NOMO-1 (cell line): ENCODE results near the gene RTP3.
A peak's percentile ranks its signal among the peaks of the same experiment; 100 is the strongest.

Source experiments
- DNase-seq, 2 experiments: peaks; one replicate each; lab custom pipeline; 2025; ENCODE audit not compliant: unreplicated experiment in 2 of 2; lab: John Stamatoyannopoulos, UW

Gene RTP3

DNA sequence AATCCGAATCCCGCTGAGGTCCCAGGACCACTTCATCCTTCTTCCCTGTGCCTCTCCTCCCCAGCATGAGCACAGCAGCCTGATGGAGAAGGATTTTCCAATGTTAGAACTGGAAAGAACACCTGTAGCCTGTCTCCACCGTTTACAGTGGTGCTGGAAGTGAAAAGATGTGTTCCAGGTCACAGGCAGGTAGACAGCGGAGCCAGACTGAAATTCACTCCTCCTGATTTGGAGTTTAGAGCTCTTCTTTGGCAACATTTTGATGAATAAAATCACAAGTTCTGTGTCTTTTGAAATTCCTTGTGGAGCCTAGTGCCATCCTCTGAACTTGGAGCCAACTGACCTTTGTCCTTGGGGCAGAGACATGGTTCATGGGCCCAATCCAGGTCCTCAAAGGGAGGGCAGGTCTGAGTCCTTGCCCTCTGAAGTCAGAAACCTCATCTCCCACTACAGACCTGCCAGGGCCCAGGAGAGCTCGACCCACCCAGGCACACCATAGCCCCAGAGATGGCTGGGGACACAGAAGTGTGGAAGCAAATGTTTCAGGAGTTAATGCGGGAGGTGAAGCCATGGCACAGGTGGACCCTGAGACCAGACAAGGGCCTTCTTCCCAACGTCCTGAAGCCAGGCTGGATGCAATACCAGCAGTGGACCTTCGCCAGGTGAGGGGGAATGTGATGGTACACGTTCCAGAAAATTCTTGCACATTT is at the start of gene RTP3:
Gene RTP3, plus strand, starts transcription at position 421 of the 710 bp plus-strand sequence. Its CDS starts 87 bp downstream, at position 508.
- DNase-seq, result no peak

- DNase-seq, result no peak
Observed at GRCh38 chr3:46448721-46449120, 49.1 kb upstream of the RTP3 start.

- DNase-seq, result no peak
Observed at GRCh38 chr3:46449755-46450552, 47.8 kb upstream of the RTP3 start.

- no peak for DNase-seq
Observed at GRCh38 chr3:46453526-46454208, 44.1 kb upstream of the RTP3 start.

- DNase-seq, result no peak
Observed at GRCh38 chr3:46454209-46454595, 43.6 kb upstream of the RTP3 start.

GRCh38 chr3:46454606-46455005 is 43.2 kb upstream of the RTP3 start:
- no peak for DNase-seq

- no peak for DNase-seq
Observed at GRCh38 chr3:46455231-46456115, 42.3 kb upstream of the RTP3 start.

- DNase-seq, result no peak
Observed at GRCh38 chr3:46456118-46456517, 41.7 kb upstream of the RTP3 start.

GRCh38 chr3:46460051-46460450 is 37.7 kb upstream of the RTP3 start:
- DNase-seq, result no peak

DNA sequence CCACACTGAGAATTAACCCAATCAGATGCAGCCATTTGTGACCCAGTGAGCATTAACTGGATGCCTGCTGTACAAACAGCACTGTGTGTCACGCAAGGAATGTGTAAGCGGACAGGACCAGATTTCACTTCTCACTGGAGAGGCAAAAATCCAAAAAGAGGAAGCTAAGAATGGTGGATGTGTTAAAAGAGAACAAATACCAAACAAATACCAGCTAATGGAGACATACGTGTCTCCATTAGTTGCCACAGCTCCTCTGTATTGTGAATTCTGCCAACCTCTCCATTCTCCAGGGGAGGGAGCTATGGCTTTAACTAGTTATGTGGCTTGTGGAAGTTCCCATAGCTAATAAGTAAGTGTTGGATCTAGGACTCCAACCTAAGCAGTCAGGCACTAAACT is 35.7 kb upstream of the RTP3 start:
- peak; percentile 40 to 76 for DNase-seq

- no peak for DNase-seq
Observed at GRCh38 chr3:46462511-46462910, 35.3 kb upstream of the RTP3 start.

DNA sequence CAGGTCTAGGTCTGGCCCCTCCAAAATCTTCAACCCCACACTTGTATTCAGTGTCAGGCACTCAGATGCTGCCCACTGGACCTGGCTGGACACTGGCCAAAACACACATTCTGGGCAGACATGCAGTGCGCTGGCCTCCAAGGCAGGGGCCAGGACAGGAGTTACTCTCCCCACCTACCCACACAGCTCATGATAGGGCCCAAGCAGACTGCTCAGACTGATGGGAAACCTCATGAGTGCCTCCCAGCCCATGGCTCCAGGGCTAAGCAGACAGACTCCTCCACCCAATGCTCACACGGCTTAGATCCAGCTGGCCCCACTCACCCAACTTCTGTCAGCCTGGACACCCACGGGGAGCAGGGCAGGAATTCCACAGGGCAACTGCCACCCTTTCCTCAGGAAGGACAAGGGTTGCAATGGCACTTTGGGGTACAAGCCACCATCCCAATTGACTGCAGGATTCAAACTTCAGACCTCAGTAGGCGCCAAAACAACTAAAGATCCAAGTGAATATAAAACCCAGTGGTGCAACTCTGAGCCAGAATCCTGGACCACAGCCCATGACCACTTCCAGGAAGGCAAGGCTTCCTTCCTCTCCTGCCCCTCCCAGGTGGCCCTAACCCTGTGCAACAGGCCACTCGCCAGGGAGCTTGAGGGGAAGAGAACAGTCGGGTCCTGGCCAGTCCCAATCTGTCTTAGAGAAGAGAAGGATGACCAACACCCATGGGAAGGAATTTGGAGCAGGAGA is 34.5 kb upstream of the RTP3 start:
- no peak for DNase-seq

GRCh38 chr3:46463868-46464241 is 33.9 kb upstream of the RTP3 start:
- no peak for DNase-seq

DNA sequence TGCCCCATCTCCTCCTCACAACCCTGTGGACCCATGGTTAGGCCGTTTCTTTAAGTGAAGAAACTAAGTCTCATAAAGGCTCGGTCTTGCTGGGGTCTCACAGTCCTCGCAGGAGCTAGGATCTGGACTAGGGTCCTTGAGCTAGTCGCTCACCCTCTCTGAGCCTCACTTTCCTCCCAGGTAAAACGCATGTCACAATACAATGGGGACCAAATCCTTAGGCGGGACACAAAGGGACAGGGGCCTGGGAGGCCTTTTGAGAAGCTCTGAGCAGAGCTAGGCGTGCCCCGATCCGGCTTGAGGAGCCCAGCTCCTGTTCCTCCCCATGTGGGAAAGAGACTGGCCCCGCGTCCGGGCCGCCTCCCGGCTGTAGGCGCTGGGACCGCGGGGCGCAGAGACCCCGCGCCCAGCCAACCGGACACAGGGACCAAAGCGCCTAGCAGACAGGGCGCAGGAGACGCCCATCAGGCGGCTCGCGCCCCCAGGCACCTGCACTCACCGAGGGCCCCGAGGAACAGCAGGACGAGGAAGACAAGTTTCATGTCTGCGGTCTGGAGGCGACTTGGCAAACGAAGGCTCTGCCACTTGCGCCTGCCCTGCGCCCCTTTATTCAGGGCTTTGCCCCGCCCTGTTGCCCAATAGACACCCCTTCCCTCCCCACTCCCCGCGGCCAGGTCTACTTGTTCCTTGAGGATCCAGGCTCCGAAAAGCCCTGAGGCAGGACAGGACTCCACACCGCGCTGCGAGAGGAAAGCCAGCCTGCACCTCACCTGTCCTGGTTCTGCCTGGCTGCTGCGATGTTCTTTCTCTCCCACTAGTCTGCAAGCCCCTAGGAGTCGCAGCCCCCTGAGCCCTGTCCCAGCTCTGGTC is 33.2 kb upstream of the RTP3 start, which contains the start of gene LTF:
Gene LTF, minus strand, starts transcription at position 580 of the 870 bp plus-strand sequence. Its CDS starts 38 bp downstream, at position 542.
- DNase-seq, result no peak

- no peak for DNase-seq
Observed at GRCh38 chr3:46465196-46465520, 32.6 kb upstream of the RTP3 start.

DNA sequence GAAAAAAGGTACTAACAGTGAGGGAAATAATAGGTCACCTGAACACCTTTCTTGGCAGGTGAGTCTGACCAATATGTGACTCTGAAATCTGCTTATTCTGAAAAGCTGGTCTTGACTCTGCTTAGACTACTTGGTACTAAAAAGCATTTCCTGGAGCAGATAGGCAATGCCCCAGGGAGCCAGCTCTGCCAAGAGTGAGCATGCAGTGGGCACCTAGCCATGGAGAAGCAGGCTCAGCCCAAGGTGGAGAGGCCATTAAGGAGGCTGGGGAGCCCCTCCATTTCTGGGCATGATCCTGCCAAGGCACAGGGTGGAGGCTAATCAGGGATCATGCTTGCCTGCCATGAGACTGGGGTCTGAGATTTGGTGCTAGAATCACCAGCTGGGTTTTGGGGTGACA is 31.5 kb upstream of the RTP3 start:
- DNase-seq, result no peak

DNA sequence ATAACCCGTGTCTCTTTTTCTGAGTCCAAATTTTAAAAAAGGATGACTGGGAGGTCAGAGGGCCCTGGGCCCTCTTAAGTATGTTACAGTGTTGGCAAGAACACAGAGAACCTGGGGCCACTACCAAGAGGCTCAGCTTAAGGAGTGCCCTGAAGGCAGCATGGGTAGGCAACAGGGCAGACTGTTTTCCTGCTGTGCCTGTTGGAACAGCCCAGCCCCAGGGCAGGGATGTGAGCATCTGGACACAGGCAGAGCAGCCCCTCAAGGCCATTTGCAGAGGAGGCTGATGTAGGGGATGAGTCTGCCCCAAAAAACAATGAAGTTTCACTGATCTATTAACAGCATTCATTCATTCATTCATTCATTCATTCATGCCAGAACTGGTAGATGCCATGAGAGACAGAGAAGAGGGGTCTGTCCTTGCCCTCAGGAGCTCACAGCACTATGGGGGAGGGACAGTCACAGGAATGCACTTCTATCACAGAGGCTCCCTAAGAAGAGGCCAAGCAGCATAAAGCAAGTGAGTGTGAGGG is 30.8 kb upstream of the RTP3 start:
- DNase-seq, result no peak

DNA sequence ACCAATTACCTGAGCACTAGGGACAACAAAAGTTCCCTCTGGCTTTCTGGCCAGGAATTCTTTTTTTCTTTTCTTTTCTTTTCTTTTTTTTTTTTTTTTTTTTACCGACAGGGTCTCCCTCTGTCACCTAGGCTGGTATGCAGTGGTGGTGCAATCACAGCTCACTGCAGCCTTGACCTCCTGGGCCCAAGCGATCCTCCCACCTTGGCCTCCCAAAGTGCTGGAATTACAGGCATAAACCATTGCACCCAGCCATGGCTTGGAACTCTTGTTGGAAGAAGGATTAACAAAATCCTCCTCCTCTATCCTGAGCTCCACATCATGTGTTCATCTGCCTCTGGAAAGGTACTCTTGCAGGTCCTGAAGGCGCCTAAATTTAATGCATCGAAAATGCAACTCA is 30.2 kb upstream of the RTP3 start:
- DNase-seq, result no peak
